Measurements from ENCODE around the gene SEC24D. TPM values are rescaled to one million over a fixed set of nuclear protein-coding genes. Genes with fewer than 3 reads are reported as not detected.
A peak's percentile ranks its signal among the peaks of the same experiment; 100 is the strongest.
"Not testable (repeated sequence)": the region's sequence is repeated elsewhere in the genome, so short reads cannot be mapped to it uniquely, and the experiment has no call there.

The SEC24D gene, protein sequence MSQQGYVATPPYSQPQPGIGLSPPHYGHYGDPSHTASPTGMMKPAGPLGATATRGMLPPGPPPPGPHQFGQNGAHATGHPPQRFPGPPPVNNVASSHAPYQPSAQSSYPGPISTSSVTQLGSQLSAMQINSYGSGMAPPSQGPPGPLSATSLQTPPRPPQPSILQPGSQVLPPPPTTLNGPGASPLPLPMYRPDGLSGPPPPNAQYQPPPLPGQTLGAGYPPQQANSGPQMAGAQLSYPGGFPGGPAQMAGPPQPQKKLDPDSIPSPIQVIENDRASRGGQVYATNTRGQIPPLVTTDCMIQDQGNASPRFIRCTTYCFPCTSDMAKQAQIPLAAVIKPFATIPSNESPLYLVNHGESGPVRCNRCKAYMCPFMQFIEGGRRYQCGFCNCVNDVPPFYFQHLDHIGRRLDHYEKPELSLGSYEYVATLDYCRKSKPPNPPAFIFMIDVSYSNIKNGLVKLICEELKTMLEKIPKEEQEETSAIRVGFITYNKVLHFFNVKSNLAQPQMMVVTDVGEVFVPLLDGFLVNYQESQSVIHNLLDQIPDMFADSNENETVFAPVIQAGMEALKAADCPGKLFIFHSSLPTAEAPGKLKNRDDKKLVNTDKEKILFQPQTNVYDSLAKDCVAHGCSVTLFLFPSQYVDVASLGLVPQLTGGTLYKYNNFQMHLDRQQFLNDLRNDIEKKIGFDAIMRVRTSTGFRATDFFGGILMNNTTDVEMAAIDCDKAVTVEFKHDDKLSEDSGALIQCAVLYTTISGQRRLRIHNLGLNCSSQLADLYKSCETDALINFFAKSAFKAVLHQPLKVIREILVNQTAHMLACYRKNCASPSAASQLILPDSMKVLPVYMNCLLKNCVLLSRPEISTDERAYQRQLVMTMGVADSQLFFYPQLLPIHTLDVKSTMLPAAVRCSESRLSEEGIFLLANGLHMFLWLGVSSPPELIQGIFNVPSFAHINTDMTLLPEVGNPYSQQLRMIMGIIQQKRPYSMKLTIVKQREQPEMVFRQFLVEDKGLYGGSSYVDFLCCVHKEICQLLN
- total RNA-seq: 48.5 and 52.4 TPM in 2 replicates

DNA sequence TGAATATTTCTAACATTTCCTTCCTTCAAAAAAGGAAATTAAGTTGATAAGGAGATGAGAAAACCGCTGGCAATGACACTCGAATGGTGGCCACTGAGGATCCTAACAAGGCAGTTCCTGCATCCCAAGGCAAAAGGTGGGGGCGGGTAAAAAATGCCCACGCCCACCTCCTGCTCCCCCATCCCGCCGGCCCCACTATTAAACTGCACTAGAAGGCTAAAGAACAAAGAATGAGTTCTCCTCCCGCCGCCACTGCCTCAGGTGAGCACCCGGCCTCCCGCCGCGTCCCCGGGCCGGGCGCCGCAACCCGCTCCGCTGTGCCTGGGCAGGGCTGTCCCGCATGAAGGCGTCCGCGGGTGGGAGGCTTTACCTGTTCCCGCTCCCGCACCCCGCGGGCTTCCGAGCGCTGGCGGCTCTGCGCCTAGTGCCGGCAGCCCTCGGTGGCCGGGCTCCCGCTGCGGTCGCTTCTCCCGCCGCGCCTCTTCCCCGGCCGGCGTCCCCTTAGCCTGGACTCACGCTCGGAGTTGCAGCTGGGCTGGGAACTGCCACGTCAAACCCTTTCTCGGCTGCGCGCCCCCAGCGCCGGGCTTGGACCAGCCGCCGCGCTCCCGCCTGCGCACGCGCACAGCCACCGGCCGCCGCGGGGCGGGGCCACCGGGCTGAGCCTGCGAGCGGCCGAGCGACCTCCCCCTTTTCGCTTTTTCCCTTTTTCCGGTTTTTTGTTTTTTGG, at the start of gene SEC24D:
Gene SEC24D, minus strand, starts transcription at position 556 of the 730 bp plus-strand sequence. CDS start 2,430 bp downstream, outside the sequence.
- peak within 1 kb of the TSS; percentile 89 for H3K4me3 ChIP-seq (ENCODE audit: low read depth, low read length)
- no peak for DNase-seq (ENCODE audit: low read depth)
- H3K27me3 ChIP-seq (ENCODE audit: control insufficient read depth, insufficient read depth, low read length): no peaks in the 10 kb centered on the region
- H3K36me3 ChIP-seq (ENCODE audit: control insufficient read depth, insufficient read depth, low read length): peaks cover 2% of the 10 kb centered on the region
- TF ChIP-seq, protein P1, sequence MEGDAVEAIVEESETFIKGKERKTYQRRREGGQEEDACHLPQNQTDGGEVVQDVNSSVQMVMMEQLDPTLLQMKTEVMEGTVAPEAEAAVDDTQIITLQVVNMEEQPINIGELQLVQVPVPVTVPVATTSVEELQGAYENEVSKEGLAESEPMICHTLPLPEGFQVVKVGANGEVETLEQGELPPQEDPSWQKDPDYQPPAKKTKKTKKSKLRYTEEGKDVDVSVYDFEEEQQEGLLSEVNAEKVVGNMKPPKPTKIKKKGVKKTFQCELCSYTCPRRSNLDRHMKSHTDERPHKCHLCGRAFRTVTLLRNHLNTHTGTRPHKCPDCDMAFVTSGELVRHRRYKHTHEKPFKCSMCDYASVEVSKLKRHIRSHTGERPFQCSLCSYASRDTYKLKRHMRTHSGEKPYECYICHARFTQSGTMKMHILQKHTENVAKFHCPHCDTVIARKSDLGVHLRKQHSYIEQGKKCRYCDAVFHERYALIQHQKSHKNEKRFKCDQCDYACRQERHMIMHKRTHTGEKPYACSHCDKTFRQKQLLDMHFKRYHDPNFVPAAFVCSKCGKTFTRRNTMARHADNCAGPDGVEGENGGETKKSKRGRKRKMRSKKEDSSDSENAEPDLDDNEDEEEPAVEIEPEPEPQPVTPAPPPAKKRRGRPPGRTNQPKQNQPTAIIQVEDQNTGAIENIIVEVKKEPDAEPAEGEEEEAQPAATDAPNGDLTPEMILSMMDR (IDR thresholded peaks at IDR 0.05; ENCODE audit: insufficient read depth, low read length, poor library complexity, severe bottlenecking): no peak

- no peaks in the 10 kb centered on the region for H3K36me3 ChIP-seq (ENCODE audit: control insufficient read depth, insufficient read depth, low read length)
- H3K27me3 ChIP-seq (ENCODE audit: control insufficient read depth, insufficient read depth, low read length): no peaks in the 10 kb centered on the region
- DNase-seq (ENCODE audit: low read depth): no peak
- no peak overlapping the region for H3K4me3 ChIP-seq (ENCODE audit: low read depth, low read length)
- TF ChIP-seq, protein P1 (IDR thresholded peaks at IDR 0.05; ENCODE audit: insufficient read depth, low read length, poor library complexity, severe bottlenecking): no peak
Measured at GRCh38 chr4:118884716-118885115, 48.8 kb upstream of the SEC24D start.

DNA sequence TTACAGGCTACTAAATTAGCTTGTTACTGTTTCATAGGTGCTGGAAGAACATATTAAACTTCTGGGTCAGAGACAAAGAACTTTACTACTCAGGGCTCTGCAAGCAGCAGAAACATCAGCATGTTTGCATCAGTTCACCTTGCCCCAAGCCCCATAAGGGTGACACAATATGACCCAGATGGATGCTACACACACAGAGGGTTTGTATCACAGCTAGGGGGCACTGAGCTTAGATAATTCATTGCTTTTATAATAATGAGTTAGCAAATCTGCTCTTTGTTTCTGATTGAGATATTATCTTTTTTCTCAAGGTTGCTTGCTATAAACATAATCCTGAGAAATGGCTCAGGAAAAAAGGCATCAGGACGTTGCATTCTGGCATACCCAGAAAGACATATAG, 47.9 kb upstream of the SEC24D start:
- no peak for DNase-seq (ENCODE audit: low read depth)
- H3K36me3 ChIP-seq (ENCODE audit: control insufficient read depth, insufficient read depth, low read length): no peaks in the 10 kb centered on the region
- no peak overlapping the region for H3K4me3 ChIP-seq (ENCODE audit: low read depth, low read length)
- TF ChIP-seq, protein P1 (IDR thresholded peaks at IDR 0.05; ENCODE audit: insufficient read depth, low read length, poor library complexity, severe bottlenecking): no peak
- no peaks in the 10 kb centered on the region for H3K27me3 ChIP-seq (ENCODE audit: control insufficient read depth, insufficient read depth, low read length)

GRCh38 chr4:118881512-118882146, 45.7 kb upstream of the SEC24D start:
- Histone ChIP-seq H3K4me3 (ENCODE audit: low read depth, low read length) (no peak overlapping the region), H3K36me3 (ENCODE audit: control insufficient read depth, insufficient read depth, low read length) (no peaks in the 10 kb centered on the region), H3K27me3 (ENCODE audit: control insufficient read depth, insufficient read depth, low read length) (no peaks in the 10 kb centered on the region)
- TF ChIP-seq, protein P1 (IDR thresholded peaks at IDR 0.05; ENCODE audit: insufficient read depth, low read length, poor library complexity, severe bottlenecking): no peak
- DNase-seq (ENCODE audit: low read depth): no peak

GRCh38 chr4:118879409-118879808, 43.5 kb upstream of the SEC24D start:
- Histone ChIP-seq H3K27me3 (ENCODE audit: control insufficient read depth, insufficient read depth, low read length) (no peaks in the 10 kb centered on the region), H3K4me3 (ENCODE audit: low read depth, low read length) (no peak overlapping the region), H3K36me3 (ENCODE audit: control insufficient read depth, insufficient read depth, low read length) (no peaks in the 10 kb centered on the region)
- TF ChIP-seq, protein P1 (IDR thresholded peaks at IDR 0.05; ENCODE audit: insufficient read depth, low read length, poor library complexity, severe bottlenecking): no peak
- DNase-seq (ENCODE audit: low read depth): no peak

DNA sequence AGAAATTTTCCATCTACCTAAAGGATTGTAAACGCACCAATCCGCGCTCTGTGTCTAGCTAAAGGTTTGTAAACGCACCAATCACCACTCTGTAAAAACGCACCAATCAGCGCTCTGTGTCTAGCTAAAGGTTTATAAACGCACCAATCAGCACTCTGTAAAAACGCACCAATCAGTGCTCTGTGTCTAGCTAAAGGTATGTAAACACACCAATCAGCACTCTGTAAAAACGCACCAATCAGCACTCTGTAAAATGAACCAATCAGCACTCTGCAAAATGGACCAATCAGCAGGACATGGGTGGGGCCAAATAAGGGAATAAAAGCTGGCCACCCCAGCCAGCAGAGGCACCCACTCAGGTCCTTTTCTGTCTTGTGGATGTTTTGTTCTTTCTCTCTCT, 42.6 kb upstream of the SEC24D start:
- not testable (repeated sequence) for H3K36me3 ChIP-seq (ENCODE audit: control insufficient read depth, insufficient read depth, low read length); H3K27me3 ChIP-seq (ENCODE audit: control insufficient read depth, insufficient read depth, low read length); DNase-seq (ENCODE audit: low read depth); H3K4me3 ChIP-seq (ENCODE audit: low read depth, low read length)

Measured in kidney epithelial cell (primary cell).